Measurements from ENCODE around the gene WDR82.

- TF ChIP-seq CTCF (IDR thresholded peaks at IDR 0.05) (no peak), EZH2 (IDR thresholded peaks at IDR 0.05) (no peak)
Measured at GRCh38 chr3:52248165-52248541, 30.3 kb downstream of the WDR82 start.

Measured in neural progenitor cell (in vitro differentiated cells).